Keratinocyte (primary cell): Measurements from ENCODE around the gene G6PC3. TPM values are rescaled to one million over a fixed set of nuclear protein-coding genes. Genes with fewer than 3 reads are reported as not detected.

Experiments used
- DNase-seq: peaks from one replicate; pipeline ENCODE4 v3.0.0-alpha.2; 2011; ENCODE audit warnings: low read depth, missing footprints, low spot score
- FAIRE-seq: peaks from 2 replicates; lab custom pipeline; 2011; peaks lifted over from hg19 to GRCh38; lab: Jason Lieb, UNC
- H2AFZ ChIP-seq: 2 replicates; pipeline ENCODE4 v1.6.0; 2012; ENCODE audit warnings: low read length, control low read depth, inconsistent platforms; ENCODE audit not compliant: control insufficient read depth
- H3K27ac ChIP-seq: 2 replicates; pipeline ENCODE4 v1.5.1; 2011; ENCODE audit warnings: low read length; ENCODE audit not compliant: control insufficient read depth, insufficient read depth
- H3K27me3 ChIP-seq: 3 replicates; pipeline ENCODE4 v1.6.0; 2011; ENCODE audit warnings: low read length; ENCODE audit not compliant: control insufficient read depth, insufficient read depth; ENCODE audit errors: extremely low read depth
- H3K36me3 ChIP-seq, 2 experiments: 2 replicates in 1 of 2; 3 replicates in 1 of 2; pipeline ENCODE4 v1.5.1; 2011; ENCODE audit warnings: low read length in 2 of 2, mild to moderate bottlenecking in 1 of 2; ENCODE audit not compliant: control insufficient read depth in 2 of 2, insufficient read depth in 2 of 2; ENCODE audit errors: extremely low read depth in 1 of 2
- H3K4me1 ChIP-seq: 3 replicates; pipeline ENCODE4 v1.5.1; 2011; ENCODE audit warnings: low read length; ENCODE audit not compliant: control insufficient read depth, insufficient read depth; ENCODE audit errors: extremely low read depth
- H3K4me2 ChIP-seq: 3 replicates; pipeline ENCODE4 v1.6.0; 2011; ENCODE audit warnings: low read depth, low read length; ENCODE audit not compliant: control insufficient read depth, insufficient read depth; ENCODE audit errors: extremely low read depth
- H3K4me3 ChIP-seq, 3 experiments: fragments of 200-600 bp in 1 of 3; sonication (generic) in 1 of 3; 2 replicates in 2 of 3; 3 replicates in 1 of 3; pipeline ENCODE4 v1.5.1; 2011 to 2016; ENCODE audit warnings: low read length in 3 of 3, mild to moderate bottlenecking in 3 of 3, control low read depth in 2 of 3, inconsistent platforms in 1 of 3, low read depth in 1 of 3, mixed read lengths in 1 of 3, mixed run types in 1 of 3, moderate library complexity in 1 of 3; ENCODE audit not compliant: control insufficient read depth in 2 of 3, insufficient read depth in 2 of 3; ENCODE audit errors: extremely low read depth in 1 of 3
- H3K79me2 ChIP-seq: 2 replicates; pipeline ENCODE4 v1.6.0; 2012; ENCODE audit warnings: low read length; ENCODE audit not compliant: control insufficient read depth, insufficient read depth
- H3K9ac ChIP-seq: 3 replicates; pipeline ENCODE4 v1.6.0; 2011; ENCODE audit warnings: low read length; ENCODE audit not compliant: control insufficient read depth, insufficient read depth; ENCODE audit errors: extremely low read depth
- H3K9me1 ChIP-seq: 3 replicates; pipeline ENCODE4 v1.6.0; 2011; ENCODE audit warnings: low read length; ENCODE audit not compliant: control insufficient read depth, insufficient read depth; ENCODE audit errors: extremely low read depth
- H3K9me3 ChIP-seq: 2 replicates; pipeline ENCODE4 v1.5.1; 2012; ENCODE audit warnings: low read depth, low read length; ENCODE audit not compliant: control insufficient read depth
- H4K20me1 ChIP-seq: 3 replicates; pipeline ENCODE4 v1.6.0; 2011; ENCODE audit warnings: low read length; ENCODE audit not compliant: control insufficient read depth, insufficient read depth; ENCODE audit errors: extremely low read depth
- CTCF ChIP-seq, 3 experiments: IDR thresholded peaks in 1 of 3; conservative IDR thresholded peaks in 1 of 3; optimal IDR thresholded peaks in 1 of 3; 2 replicates in 2 of 3; 3 replicates in 1 of 3; pipeline versions ENCODE3 to v1.5.1; 2011; ENCODE audit warnings: low read length in 3 of 3, mild to moderate bottlenecking in 3 of 3, moderate library complexity in 2 of 3, control low read depth in 1 of 3, inconsistent platforms in 1 of 3; ENCODE audit not compliant: insufficient read depth in 2 of 3; ENCODE audit errors: extremely low read depth in 1 of 3
- EZH2 ChIP-seq: IDR thresholded peaks from one replicate; pipeline ENCODE4 v1.6.1; 2012; ENCODE audit warnings: inconsistent platforms, mild to moderate bottlenecking, low read length, moderate library complexity
- dilution Hi-C: fragments of 300-500 bp; cut with MboI; formaldehyde crosslinking; loops from one replicate; pipeline ENCODE4 v1.7.0; 2020; ENCODE audit warnings: low sequenced_read_pairs; ENCODE audit not compliant: extremely low pct_ligation_motif_present
- polyA plus RNA-seq, 5 experiments: library from polyadenylated mRNA; depleted of rRNA in 3 of 5; stranded (reverse) in 3 of 5; stranded (forward) in 1 of 5; unstranded in 1 of 5; fragments of >200 nt; gene quantifications; 1 replicate in 1 of 5; 2 replicates in 3 of 5; 3 replicates in 1 of 5; pipeline versions ENCODE4 v1.2.1 to v1.2.3, GENCODE V29; 2011 to 2012; ENCODE audit warnings: missing spikeins in 2 of 5, low read depth in 1 of 5, low replicate concordance in 1 of 5

The G6PC3 gene
- polyA plus RNA-seq, 1 donor (not counting 4 experiments of a cell fraction or from before 2014, with no cell fraction given) = 28.0 TPM

GRCh38 chr17:44091200-44091997 lies 20.9 kb downstream of the G6PC3 start:
- no peak overlapping the region for H3K4me3 ChIP-seq
- dilution Hi-C loops = no loop called here
- H3K9me1 ChIP-seq = no peaks in the 10 kb centered on the region
- H4K20me1 ChIP-seq = no peaks in the 10 kb centered on the region
- DNase-seq (no peak), FAIRE-seq (no peak)
- no peaks in the 10 kb centered on the region for H3K27me3 ChIP-seq
- no peak overlapping the region for H3K27ac ChIP-seq
- H3K4me1 ChIP-seq = peaks cover 25% of the 10 kb centered on the region
- H3K9me3 ChIP-seq = no peaks in the 10 kb centered on the region
- H3K4me2 ChIP-seq = no peak overlapping the region
- H3K36me3 ChIP-seq = peaks cover 0 to 2% of the 10 kb centered on the region in 2 experiments
- no peak overlapping the region for H3K9ac ChIP-seq
- H2AFZ ChIP-seq = no peak overlapping the region
- TF ChIP-seq EZH2 (no peak), CTCF (optimal IDR thresholded peaks at IDR 0.05 in 1 of 3, IDR thresholded peaks at IDR 0.05 in 1 of 3, conservative IDR thresholded peaks at IDR 0.05 in 1 of 3; ENCODE audit: extremely low read depth in 1 of 3, insufficient read depth in 2 of 3, low read length in 3 of 3) (no peak)
- H3K79me2 ChIP-seq = no peaks in the 10 kb centered on the region

GRCh38 chr17:44092051-44092450 lies 21.5 kb downstream of the G6PC3 start:
- no peak for DNase-seq
- Histone ChIP-seq H4K20me1 (no peaks in the 10 kb centered on the region), H3K36me3 (peaks cover 0 to 2% of the 10 kb centered on the region in 2 experiments), H2AFZ (no peak overlapping the region), H3K27me3 (no peaks in the 10 kb centered on the region), H3K79me2 (no peaks in the 10 kb centered on the region), H3K4me3 (no peak overlapping the region), H3K4me1 (peaks cover 20% of the 10 kb centered on the region), H3K4me2 (no peak overlapping the region), H3K9me1 (no peaks in the 10 kb centered on the region), H3K9me3 (no peaks in the 10 kb centered on the region), H3K27ac (no peak overlapping the region), H3K9ac (no peak overlapping the region)
- dilution Hi-C loops = no loop called here
- no peak for FAIRE-seq
- TF ChIP-seq EZH2 (no peak), CTCF (optimal IDR thresholded peaks at IDR 0.05 in 1 of 3, IDR thresholded peaks at IDR 0.05 in 1 of 3, conservative IDR thresholded peaks at IDR 0.05 in 1 of 3; ENCODE audit: extremely low read depth in 1 of 3, insufficient read depth in 2 of 3, low read length in 3 of 3) (no peak)
